GM18873 (cell line): Measurements from ENCODE around the gene MAU2.
"Not testable (repeated sequence)": the region's sequence is repeated elsewhere in the genome, so short reads cannot be mapped to it uniquely, and the experiment has no call there.

Experiments used
- ATAC-seq: cut with Tn5 transposase; IDR thresholded peaks from one replicate; pipeline ENCODE4 v1.9.1; 2021; ENCODE audit warnings: mild to moderate bottlenecking, moderate library complexity, moderate number of reproducible peaks; ENCODE audit not compliant: unreplicated experiment, low FRiP score

MAU2 gene

DNA sequence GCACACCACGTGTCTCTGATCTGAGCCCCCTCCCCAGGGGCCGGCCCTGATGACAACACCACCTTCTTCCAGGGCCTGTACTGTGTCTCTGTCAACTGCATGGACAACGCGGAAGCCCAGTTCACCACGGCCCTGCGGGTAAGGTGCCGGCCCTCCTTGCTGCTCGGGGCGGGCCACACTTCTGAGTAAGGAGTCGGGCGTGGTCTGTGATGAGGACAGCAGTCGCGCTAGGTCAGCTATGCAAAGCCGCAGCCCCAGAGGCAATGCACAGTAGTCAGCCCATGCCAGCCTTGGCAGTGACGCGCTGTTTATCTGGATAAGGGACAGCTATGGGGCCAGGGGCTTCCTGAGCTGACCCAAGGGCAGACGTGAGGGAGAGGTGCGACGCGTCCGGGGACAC is 24.6 kb downstream of the MAU2 start:
- ATAC-seq = no peak

DNA sequence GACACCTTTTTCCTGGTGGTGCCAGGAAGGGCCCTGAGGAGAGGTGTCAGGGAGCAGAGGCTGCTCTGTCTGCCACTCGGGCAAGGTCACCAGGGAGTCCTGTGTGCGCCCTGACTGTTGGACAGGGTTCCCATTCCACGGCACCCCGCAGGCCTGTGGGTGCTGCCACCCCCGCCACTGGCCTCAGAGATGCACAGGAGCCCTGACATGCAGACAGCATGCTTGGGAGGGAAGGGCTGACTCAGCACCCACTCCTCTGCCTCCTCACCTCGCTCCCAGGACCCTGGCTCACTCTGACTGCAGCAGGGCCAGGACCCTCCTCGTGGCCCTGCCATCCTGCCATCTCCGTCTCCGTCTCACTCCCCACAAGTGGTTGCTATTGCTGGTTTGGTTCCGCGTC is 25.3 kb downstream of the MAU2 start:
- no peak for ATAC-seq

DNA sequence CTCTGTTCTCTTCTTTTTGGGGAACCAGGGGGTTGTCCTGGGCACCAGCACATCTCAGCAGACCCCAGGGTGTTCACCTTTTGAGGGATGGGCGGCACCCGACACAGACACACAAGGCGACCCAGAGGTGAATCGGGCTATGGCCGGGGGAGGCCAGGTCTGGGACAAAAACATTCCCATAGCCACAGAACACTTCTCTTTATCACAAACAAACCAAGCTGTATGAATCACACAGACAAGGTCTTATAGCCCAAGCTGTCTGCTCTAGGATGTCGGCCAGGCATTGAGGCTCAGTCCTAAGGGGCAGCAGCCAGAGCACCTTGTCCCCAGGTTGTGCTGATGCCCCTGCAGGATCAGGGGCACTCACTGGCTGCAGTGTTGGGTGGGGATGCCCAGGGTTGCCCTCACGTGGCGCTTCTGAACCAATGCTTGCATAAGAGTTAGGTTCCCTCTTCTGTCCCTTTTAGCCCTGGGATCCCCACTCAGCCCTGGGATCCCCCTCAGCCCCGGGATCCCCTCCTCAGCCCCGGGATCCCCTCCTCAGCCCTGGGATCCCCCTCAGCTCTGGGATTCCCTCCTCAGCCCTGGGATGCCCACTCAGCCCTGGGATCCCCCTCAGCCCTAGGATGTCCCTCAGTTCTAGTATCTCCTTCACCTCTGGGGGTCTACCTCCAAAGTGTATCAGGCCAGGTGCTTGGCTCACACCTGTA is 26.9 kb downstream of the MAU2 start:
- ATAC-seq = no peak

- ATAC-seq = no peak
These were observed 27.6 kb downstream of the MAU2 start for GRCh38 chr19:19348266-19348665.

GRCh38 chr19:19349365-19349764 is 28.7 kb downstream of the MAU2 start:
- ATAC-seq = no peak

- not testable (repeated sequence) for ATAC-seq
These were observed 30.1 kb downstream of the MAU2 start for GRCh38 chr19:19350756-19351155.

GRCh38 chr19:19352823-19353222 is 32.2 kb downstream of the MAU2 start:
- ATAC-seq = no peak

DNA sequence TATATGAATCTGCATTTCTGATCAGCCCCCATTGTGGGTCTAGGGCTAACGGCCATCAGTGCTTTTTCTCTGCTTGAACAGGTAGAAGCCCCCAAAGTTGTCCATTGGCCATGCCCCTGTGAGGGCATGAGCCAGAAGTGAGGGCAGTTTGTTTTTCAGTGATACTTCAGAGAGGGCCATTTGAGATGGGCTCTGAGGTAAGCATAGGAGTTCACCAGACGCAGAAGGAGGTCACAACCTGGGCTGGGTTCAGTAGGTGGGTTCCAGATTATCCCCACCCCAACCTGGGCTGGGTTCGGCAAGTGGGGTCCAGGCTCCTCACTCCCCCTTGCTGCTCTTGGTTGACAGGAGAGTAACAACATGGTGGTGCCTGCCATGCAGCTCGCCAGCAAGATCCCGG is 33.4 kb downstream of the MAU2 start:
- ATAC-seq = no peak

- ATAC-seq = no peak
These were observed 34.3 kb downstream of the MAU2 start for GRCh38 chr19:19354932-19355331.

- ATAC-seq = no peak
These were observed 35.0 kb downstream of the MAU2 start for GRCh38 chr19:19355606-19356139.

GRCh38 chr19:19356500-19356899 is 35.9 kb downstream of the MAU2 start:
- ATAC-seq = no peak

DNA sequence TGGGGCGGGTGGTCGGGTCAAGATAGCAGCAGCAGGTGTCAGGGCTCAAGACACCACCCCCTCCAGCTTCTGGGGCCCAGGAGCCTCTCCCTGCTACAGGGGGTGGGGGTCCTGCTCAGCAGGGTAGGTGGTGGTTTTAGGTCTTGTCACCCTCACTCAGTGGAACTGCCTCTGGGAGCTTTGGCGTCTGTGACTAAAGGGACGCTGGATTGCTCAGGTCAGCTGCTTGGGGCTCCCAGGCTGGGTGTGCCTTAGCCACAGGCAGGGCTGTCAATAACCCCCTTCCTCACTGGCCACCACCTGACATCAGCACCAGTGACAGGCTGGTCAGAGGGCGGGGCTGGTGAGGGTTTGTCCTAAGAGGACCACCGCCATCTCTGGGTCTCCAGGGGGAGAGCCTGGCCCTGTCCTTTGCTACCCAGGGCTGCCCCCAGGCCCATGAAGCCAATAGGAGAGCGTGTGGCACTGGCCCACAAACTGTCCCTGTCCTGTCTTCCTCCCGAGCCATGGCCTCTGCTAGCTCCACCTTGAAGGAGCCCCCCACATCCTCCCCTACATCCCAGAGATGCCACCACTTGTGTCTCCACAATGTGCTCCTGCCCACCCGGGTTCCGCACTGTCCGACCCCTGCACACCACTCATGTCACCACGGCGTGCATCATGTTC is 36.4 kb downstream of the MAU2 start:
- no peak for ATAC-seq

- ATAC-seq = no peak
These were observed 40.5 kb downstream of the MAU2 start for GRCh38 chr19:19361075-19361594.

- no peak for ATAC-seq
These were observed 41.4 kb downstream of the MAU2 start for GRCh38 chr19:19362075-19362474.

- ATAC-seq = no peak
These were observed 46.1 kb downstream of the MAU2 start for GRCh38 chr19:19366434-19367396.

- ATAC-seq = no peak
These were observed 47.5 kb downstream of the MAU2 start for GRCh38 chr19:19368087-19368486.

- no peak for ATAC-seq
These were observed 50.4 kb downstream of the MAU2 start for GRCh38 chr19:19371059-19371458.

DNA sequence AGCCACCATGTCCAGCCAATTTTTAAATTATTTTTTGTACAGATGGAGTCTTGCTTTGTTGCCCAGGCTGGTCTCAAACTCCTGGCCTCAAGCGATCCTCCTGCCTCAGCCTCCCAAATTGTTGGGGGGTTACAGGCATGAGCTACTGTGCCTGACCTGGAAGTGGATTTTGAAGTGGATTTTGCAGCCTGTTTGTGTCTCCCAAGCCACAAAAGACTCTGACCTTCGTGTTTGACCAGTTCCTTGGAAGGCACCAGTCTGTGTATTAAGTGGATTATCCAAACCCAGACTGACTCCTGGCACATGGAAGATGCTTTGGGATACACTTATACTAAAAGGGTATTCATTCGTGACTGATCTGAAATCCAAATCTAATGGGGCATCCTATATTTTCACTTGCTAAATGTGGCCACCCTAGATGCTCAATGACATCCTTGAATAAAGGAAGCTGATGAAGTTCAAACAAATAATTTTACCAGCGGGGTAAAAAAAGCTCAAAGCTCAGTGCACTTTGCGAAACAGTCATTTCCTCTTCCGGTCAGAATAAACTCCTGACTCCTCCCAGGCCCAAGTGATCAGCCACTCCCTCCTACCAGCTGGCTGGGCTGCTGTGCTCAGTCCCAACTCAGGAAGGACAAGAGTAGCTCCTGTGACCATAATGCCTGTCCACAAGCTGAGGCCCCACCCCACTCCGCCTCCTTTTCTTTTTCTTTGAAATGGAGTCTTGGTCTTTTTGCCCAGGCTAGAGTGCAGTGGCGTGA is 52.2 kb downstream of the MAU2 start:
- peak; percentile 63 for ATAC-seq

DNA sequence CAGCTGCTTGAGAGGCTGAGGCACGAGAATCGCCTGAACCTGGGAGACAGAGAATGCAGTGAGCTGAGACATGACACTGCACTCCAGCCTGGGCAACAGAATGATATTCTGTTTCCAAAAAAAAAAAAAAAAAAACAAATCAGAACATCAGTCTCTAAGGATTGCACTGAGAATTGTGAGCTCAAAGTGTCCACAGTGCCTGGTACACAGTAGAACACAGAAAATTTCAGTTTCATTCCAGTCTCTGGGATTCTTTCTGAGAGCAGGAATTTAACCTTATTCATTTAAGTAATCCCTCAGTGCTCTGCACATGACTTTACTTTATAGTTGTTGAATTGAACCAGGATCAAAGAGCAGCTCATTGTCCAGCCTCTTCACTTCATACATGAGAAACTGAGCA is 58.9 kb downstream of the MAU2 start:
- ATAC-seq = no peak

- not testable (repeated sequence) for ATAC-seq
These were observed 59.7 kb downstream of the MAU2 start for GRCh38 chr19:19380316-19380715.
